HG03159 (cell line): ENCODE data around the gene CFAP221.

ENCODE experiments used
- ATAC-seq: cut with Tn5 transposase; IDR thresholded peaks from one replicate; pipeline ENCODE4 v1.9.1; 2021; ENCODE audit warnings: mild to moderate bottlenecking, moderate library complexity; ENCODE audit not compliant: unreplicated experiment

CFAP221 gene

DNA sequence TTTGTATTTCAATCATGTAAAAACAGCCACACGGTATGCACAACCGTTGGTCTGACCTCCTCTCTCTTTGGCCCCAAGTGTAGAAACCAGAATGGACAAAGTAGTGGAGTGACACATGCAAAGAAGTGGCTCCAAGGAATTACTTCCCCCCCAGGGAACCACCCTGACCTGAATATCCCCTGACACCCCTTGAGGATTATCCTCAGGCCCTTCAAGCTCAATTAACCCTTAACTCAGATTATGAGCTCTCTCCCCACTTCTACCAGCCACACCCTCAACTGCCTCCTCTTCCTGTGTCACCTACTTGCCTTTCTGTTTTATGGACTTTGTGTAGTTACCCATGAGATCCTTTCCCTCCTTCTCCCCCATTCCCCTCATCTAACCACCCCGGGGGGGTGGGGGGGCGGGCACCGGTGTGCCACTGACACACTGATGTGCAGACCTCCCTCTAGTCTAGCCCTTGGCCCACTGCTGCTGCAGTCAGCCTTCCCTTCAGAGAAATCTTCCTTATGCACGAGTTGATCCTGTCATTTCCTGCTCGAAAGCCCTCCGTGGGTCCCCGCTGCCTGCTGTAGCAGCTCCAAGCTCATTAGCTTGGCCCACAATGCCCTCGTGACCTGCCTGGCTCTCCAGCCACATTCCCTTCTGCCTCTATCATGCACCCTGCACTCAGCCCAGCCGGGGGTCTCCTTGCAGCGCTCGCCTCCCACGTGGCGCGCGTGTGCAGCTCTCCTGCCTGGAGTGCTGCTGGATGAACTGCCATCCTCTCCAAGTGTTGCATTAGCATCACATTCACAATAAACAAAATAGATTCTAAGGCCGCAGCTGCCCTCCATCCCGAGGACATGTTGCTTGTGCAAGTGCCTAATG, 94.7 kb downstream of the CFAP221 start:
- ATAC-seq = no peak

DNA sequence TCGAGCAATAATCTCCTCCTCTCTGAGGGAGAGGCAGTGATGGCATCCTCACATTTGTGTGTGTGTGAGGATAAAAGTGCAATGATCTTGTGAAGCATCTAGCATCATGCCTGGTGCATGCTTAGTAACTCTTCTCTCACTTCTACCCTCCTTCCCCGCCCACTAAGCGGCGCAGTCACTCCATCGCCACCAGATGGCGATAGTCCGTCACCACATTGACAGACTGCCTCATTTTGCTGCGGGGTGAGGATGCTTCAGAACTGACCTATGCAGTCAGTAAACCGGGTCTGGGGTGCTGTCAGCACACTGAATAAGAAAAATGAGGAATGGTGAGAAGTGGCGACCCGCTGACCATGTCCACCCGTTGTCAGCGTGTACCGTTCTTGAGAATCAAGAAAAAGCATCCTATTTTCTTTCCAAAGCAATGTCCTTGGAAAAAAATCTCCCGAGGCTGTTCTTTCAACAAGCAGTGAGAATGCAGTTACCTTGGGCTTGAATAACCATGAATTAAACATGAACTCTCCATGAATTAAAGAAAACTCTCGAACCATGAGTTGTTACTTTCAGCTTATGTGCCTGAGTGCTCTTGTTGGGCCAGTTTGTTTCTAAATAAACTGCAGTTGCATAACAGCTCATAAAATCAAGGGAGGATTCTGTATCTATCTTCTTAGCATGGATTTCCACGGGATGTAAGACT, 97.5 kb downstream of the CFAP221 start:
- ATAC-seq = peak; percentile 99

GRCh38 chr2:119644186-119644585, 99.9 kb downstream of the CFAP221 start:
- ATAC-seq = no peak

GRCh38 chr2:119645173-119645855, 101.1 kb downstream of the CFAP221 start:
- ATAC-seq = no peak

DNA sequence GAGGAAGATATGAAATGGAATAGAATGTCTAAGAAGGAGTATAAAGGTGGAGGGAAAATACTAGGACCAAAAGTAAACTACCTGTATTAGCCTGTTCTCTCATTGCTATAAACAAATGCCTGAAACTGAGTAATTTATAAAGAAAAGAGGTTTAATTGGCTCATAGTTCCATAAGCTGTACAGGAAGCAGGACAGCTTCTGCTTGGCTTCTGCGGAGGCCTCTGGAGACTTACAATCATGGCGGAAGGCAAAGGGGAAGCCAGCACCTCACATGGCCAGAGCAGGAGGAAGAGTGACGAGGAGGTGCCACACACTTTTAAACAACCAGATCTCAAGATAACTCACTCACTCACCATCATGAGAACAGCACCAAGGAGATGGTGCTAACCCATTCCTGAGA, 101.9 kb downstream of the CFAP221 start:
- no peak for ATAC-seq

- peak; percentile 92 for ATAC-seq
Observed at GRCh38 chr2:119647440-119648169, 103.4 kb downstream of the CFAP221 start.

GRCh38 chr2:119649364-119649917, 105.2 kb downstream of the CFAP221 start:
- ATAC-seq = no peak

GRCh38 chr2:119650206-119650605, 106.0 kb downstream of the CFAP221 start:
- no peak for ATAC-seq

DNA sequence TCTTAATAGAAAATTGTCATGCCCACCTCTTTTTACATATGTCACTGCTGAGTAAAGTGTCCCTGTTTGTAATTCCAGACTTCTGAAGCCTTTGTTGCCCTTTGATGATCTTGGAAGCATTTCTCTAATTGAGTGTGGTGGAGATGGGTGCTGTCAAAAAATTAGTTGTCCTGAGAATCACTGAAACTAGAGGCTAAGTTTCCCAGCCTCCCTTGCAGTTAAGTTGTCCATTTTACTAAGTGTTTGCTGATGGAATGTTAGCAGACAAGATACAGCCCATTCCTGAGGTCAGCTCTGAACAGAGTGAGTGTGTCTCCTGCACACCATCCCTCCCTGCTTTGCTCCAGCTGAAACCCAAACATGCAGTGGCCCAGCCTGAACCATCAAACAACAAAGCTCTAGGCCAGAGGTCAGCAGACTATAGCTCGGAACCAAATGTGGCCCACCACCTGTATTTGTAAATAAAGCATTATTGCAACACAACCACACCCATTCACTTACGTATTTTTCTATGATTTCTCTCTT, 106.7 kb downstream of the CFAP221 start:
- ATAC-seq = no peak

DNA sequence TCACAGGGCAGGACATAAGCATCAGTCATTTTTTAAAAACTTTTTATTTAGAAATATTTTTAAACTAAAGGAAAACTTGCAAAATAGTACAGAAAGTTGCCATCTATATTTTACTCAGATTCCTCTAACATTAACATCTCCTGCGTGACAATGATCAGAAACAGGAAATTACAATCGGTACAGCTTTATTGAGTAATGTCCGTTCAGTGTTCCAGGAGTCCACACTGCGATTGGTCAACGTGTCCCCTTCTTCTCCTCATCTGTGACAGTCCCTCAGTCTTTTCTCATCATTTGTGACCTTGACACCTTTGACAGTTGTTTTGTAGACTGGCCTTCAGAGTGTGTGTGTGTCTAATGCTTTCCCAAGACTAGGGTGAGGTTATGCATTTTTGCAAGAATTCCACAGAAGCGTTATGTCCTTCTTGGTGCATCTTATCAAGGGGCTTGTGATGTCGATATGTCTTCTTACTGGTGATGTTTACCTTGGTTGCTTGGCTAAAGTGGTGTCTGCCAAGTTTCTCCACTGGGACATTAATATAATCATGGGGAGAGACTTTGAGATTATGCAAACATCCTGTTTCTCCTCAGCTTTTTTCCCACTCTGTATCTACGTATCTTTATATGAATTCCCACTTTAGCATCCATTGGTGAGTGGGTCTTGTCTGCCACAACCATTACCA, 113.4 kb downstream of the CFAP221 start:
- no peak for ATAC-seq

DNA sequence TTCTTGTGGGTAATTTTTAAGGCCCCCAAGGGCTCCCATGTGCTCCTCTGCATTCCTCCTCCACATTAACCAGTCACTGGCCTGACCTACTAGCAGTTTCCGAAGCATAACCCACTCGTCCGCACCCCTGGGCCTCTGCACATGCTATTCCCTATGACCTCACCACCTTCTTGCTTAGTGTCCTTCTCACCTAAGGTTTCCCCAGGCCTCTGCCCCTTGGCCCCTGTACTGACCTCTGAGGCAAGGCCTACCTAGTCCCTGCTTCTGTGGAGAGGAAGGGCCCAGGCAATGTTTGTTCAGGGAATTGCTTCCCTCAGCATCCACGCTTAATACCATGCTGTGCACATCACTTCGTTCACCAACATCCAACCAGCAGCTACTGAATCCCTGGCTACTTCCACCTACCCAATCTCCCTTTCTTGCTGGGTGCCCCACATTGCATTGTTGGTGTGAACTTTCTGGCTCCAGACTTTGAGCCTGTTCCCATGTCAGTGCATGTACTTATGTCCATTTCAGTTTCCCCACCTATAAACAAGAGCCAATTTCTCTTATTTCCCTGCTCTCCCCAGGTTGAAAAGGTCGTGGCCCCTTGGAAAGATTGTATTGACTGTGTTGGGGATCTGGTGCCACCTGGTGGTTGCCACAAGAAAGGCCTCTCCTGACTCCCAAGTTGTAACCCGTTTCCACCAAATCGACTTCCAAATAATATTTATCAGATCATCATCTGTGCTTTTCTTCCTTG, 115.5 kb downstream of the CFAP221 start:
- no peak for ATAC-seq

DNA sequence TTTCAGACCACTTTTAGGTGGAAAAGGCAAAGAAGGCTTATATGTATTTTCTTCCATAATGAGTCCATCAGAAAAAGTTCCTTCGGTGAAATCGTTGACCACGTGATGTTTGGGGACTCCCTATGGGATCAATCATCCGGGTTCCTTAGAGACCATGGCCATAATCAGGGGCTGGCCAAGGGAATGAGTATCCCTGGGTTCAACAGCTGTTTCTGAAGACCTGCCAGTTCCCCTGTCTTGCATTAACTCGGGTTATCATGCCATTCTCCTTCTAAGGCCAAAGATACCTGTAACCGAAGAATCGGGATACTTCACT, 116.1 kb downstream of the CFAP221 start:
- ATAC-seq = no peak

DNA sequence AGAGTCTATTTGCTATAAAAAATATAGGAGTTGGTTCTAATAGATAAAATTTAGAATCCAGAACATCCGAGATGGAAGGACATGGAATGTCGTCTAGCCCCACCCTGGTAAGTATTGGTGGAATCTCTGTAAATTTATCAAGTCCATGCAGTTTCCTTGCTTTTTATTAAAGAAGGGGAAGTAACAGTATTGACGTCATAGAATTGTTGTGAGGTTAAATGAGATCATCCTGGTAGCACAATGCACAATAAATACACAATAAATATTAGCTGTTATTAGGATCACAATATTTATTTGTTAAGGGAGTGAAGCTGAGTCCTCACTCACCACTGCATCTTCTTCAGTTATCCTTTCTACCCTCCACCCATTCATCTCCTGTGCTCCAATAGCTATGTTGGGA, 118.0 kb downstream of the CFAP221 start:
- no peak for ATAC-seq

GRCh38 chr2:119668546-119668945, 124.3 kb downstream of the CFAP221 start:
- no peak for ATAC-seq

DNA sequence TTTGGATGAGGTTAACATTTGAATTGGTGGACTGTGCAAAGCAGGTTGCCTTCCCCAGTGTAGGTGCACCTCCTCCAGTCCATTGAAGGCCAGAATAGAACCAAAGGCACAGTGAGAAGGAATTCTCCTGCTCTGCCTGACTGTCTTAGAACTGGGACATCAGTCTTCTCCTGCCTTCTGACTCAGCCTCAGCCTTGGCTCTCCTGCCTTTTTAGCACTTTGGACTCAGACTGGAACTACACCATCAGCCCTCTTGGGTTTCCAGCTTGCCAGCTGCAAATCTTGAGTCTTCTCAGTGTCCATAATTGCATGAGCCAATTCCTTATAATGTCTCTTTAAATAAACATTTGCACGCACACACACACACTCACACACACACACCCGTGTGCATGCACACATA, 126.8 kb downstream of the CFAP221 start:
- no peak for ATAC-seq

- no peak for ATAC-seq
Observed at GRCh38 chr2:119671752-119672151, 127.5 kb downstream of the CFAP221 start.

DNA sequence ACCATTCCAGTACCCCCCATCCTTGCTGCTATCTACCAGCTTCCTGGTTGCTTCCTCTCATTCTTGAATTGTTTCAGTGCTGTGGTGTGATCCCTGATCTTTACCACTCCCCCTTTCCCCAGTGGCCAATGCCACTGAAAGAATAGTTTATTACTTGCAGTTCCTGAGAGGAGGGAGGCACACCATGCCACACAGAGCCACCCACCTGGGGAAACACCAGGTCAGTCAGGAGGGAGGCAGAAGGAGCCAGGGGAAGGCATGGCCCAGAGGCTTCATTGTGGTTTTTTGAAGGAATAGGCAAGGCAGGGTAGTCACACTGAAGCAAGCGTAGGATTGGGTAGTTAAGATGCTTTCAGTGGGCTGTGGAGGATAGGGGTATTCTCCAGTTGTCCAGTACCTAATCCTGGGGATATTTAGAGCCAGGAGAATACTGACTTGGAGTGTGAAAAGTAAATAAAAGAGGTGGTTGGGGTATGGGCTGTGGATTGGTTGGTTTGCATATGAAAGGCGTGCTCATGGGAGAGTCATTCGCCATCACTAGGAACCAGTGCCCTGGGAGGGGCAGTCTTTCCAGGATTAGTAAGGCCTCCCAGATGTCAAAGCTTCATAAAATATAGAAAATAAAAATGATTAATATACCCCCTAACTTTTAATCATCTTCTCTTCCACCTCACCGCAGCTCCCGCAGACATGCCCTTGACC, 128.1 kb downstream of the CFAP221 start:
- ATAC-seq = no peak

DNA sequence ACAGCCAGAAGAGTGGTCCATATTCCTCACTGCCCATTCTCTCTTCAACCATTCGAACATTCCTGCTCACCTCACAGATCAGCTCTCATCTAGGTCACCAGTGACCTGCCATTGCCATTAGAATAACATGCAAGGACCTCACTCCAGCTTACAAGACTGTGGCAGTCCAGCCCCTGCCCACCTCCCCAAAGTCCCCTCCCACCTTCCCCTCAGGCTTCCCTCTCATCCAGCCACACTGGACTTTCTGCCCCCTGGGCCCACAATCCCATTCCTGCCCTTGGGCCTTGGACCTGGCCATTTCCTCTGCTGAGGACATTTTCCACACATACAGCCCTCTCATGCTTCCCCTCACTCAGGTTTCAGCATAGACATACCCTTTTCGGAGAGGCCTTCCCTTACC, 129.5 kb downstream of the CFAP221 start:
- no peak for ATAC-seq
